ENCODE data around the gene RUNX1.
"Not testable (repeated sequence)": the region's sequence is repeated elsewhere in the genome, so short reads cannot be mapped to it uniquely, and the experiment has no call there.

RUNX1 gene

DNA sequence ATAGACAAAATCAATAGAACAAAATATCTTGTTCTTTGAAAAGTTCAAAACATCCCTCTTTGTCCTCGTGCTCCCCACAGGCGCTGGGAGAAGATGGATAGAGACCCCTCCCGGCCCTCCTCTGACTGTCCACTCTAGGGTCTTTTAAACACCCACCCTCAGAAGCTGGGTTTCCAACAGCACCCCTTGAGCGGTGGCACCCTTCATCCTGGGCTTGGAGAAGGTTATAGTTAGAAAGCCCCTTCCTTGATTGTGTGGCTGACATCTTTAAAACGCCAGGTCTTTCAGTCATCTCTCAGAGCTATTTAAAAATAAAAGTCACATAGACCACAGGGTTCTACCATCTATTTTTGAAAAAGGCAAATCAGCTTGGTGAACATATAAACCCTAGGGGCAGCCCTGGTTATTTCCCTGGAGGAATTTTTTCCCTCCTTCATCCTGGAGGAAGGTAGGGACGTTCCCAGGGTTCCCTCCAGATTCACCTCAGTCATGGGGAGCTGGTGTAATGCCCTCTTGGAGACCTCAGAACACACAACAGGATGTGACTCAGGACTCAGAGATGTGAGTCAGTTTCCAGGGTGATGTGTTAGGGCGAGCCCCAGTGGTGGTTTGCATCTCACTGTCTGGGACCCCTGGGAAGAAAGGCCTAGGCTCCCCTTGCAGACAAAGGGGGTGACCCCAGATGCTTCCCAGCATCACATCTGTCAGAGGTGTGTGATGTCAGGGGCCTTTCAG is 241.8 kb downstream of the RUNX1 start:
- DNase-seq (ENCODE audit: low read depth): peak; percentile 77
- TF ChIP-seq CTCF (IDR thresholded peaks at IDR 0.05; ENCODE audit: control insufficient read depth, insufficient read depth, low read depth, low read length, missing control alignments): no peak

GRCh38 chr21:34806423-34806822 is 242.7 kb downstream of the RUNX1 start:
- no peak overlapping the region for H3K4me3 ChIP-seq (ENCODE audit: control insufficient read depth, low read depth, low read length)
- DNase-seq (ENCODE audit: low read depth): no peak

More for the DNA sequence above, 241.8 kb downstream of the RUNX1 start:
- H3K4me3 ChIP-seq (ENCODE audit: control insufficient read depth, low read depth, low read length): no peak overlapping the region

DNA sequence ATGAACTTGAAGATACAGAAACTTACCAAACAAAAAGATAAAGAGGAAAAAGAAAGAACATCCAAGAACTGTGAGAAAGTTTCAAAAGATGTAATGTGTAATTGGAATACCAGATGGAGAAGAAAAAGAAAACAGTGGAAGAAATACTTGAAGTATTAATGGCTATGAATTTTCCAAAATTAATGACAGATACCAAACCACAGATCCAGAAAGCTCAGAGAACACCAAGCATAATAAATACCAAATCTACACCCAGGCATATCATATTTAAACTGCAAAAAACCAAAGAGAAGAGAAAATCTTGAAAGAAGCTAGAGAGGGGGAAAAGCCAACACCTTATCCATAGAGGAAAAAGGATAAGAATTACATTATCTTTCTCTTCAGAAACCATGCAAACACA is 243.9 kb downstream of the RUNX1 start:
- no peak for DNase-seq (ENCODE audit: low read depth)
- no peak for TF ChIP-seq CTCF (IDR thresholded peaks at IDR 0.05; ENCODE audit: control insufficient read depth, insufficient read depth, low read depth, low read length, missing control alignments)
- H3K4me3 ChIP-seq (ENCODE audit: control insufficient read depth, low read depth, low read length): no peak overlapping the region

More at GRCh38 chr21:34806423-34806822, 242.7 kb downstream of the RUNX1 start:
- no peak for TF ChIP-seq CTCF (IDR thresholded peaks at IDR 0.05; ENCODE audit: control insufficient read depth, insufficient read depth, low read depth, low read length, missing control alignments)

DNA sequence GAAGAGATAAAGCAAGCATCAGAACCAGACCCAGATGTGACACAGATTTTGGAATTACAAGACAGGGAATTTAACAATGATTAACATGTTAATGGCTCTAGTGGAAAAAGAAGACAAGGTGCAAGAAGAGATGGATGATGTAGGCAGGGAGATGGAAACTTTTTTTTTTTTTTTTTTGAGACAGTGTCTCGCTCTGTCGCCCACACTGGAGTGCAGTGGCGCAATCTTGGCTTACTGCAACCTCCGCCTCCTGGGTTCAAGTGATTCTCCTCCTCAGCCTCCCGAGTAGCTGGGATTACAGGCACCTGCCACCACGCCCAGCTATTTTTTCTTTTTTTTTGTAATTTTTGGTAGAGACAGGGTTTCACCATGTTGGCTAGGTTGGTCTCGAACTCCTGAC is 244.5 kb downstream of the RUNX1 start:
- H3K4me3 ChIP-seq (ENCODE audit: control insufficient read depth, low read depth, low read length); DNase-seq (ENCODE audit: low read depth): not testable (repeated sequence)

- no peak overlapping the region for H3K4me3 ChIP-seq (ENCODE audit: control insufficient read depth, low read depth, low read length)
- DNase-seq (ENCODE audit: low read depth): no peak
- TF ChIP-seq CTCF (IDR thresholded peaks at IDR 0.05; ENCODE audit: control insufficient read depth, insufficient read depth, low read depth, low read length, missing control alignments): no peak
Measured at GRCh38 chr21:34803782-34804370, 245.2 kb downstream of the RUNX1 start.

GRCh38 chr21:34802180-34802899 is 246.8 kb downstream of the RUNX1 start:
- H3K4me3 ChIP-seq (ENCODE audit: control insufficient read depth, low read depth, low read length): no peak overlapping the region
- TF ChIP-seq CTCF (IDR thresholded peaks at IDR 0.05; ENCODE audit: control insufficient read depth, insufficient read depth, low read depth, low read length, missing control alignments): no peak
- DNase-seq (ENCODE audit: low read depth): no peak

Measured in AG09309 (cell line).